ENCODE results near the gene CD7.
A peak's percentile ranks its signal among the peaks of the same experiment; 100 is the strongest.

The CD7 gene

DNA sequence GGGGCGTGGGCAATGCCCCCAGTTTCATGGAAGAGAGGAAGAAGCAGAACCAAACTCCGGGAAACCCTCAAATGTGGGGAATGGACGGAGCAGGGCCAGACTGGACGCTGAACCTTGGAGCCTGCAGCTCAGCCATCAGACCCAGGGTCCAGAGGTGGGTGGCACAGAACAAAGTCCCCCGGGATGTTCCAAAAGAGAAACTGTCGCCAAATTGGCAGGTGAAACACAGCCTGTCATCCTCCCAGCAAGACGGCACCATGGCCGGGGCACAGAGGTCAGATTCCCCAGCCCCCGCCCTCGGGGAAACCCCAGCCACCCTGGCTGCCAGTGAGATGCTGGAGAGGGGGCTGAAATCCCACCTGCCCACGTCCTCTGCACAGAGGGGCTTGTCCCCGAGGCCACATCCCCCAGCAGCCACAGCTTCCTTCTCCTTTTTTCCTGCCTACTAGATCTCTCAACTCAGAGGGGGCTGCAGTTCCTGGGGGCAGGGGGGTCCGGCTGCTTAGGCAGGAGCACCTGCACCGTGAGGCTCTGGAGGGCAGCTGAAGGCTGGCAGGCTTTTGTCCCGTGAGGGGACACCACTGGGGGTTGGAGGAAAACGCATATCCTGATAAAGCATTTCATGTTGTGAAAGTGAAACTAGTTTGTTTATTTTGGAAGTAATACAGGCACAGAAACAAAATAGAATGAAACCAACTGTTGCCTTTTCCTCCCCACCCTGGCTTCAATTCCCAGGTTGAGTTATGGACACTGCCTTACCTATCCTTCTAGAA lies 17.4 kb upstream of the CD7 start:
- no peak for DNase-seq (ENCODE audit: extremely low read depth, insufficient read length)
- H3K27me3 ChIP-seq (replicated peaks; ENCODE audit: control insufficient read depth, insufficient read depth, low read length), result peaks cover 3% of the 10 kb centered on the region
- H3K36me3 ChIP-seq (ENCODE audit: control insufficient read depth, insufficient read depth, low read length), result no peaks in the 10 kb centered on the region
- TF ChIP-seq CTCF (IDR thresholded peaks at IDR 0.05; ENCODE audit: insufficient read depth, low read length, poor library complexity, severe bottlenecking), result no peak
- H3K4me3 ChIP-seq (replicated peaks; ENCODE audit: low read depth, low read length), result peak overlapping the region; percentile 40

GRCh38 chr17:82334204-82334621 lies 16.8 kb upstream of the CD7 start:
- DNase-seq (ENCODE audit: extremely low read depth, insufficient read length), result no peak
- Histone ChIP-seq H3K36me3 (ENCODE audit: control insufficient read depth, insufficient read depth, low read length) (no peaks in the 10 kb centered on the region), H3K4me3 (replicated peaks; ENCODE audit: low read depth, low read length) (no peak overlapping the region), H3K27me3 (replicated peaks; ENCODE audit: control insufficient read depth, insufficient read depth, low read length) (peaks cover 3% of the 10 kb centered on the region)
- no peak for TF ChIP-seq CTCF (IDR thresholded peaks at IDR 0.05; ENCODE audit: insufficient read depth, low read length, poor library complexity, severe bottlenecking)

- no peak within 1 kb of the TSS for H3K4me3 ChIP-seq (replicated peaks; ENCODE audit: low read depth, low read length)
- peaks cover 3% of the 10 kb centered on the region for H3K27me3 ChIP-seq (replicated peaks; ENCODE audit: control insufficient read depth, insufficient read depth, low read length)
- no peaks in the 10 kb centered on the region for H3K36me3 ChIP-seq (ENCODE audit: control insufficient read depth, insufficient read depth, low read length)
- no peak for TF ChIP-seq CTCF (IDR thresholded peaks at IDR 0.05; ENCODE audit: insufficient read depth, low read length, poor library complexity, severe bottlenecking)
- DNase-seq (ENCODE audit: extremely low read depth, insufficient read length), result no peak
Observed at GRCh38 chr17:82333279-82334171, 16.1 kb upstream of the CD7 start, which contains the start of gene SECTM1. TSS of gene SECTM1 (minus strand) at chr17:82333766. CDS start at chr17:82327240, 6,526 bp downstream.

DNA sequence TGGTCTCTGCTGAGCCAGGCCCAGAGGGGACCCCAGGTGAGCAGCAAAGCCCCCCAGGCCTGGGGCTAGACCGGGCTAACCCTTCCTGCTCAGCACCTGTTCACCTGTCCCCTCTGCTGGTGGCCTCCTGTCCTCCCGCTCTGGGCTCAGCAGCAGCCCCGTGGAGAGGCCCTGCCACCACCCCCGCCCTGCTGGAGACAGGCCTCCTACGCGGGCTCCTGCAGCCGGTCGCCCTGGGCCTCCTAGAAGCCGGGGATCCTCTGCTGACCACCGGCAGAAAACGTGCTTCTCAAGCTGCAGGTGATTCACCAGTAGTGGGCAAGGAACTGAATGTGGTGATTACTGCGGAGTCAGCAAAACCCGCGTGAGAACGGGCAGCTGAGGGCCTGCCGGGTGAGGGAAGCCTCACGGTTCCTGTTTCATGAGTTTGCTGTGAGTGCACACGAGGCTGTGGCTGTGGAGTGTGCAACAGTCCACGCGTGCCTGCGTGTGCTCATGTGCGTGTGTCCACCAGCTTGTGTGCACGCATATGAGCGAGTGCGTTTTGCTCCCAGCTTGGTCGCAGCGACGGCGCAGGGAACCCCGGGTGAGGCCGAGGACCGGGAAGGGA lies 15.4 kb upstream of the CD7 start:
- Histone ChIP-seq H3K27me3 (replicated peaks; ENCODE audit: control insufficient read depth, insufficient read depth, low read length) (peaks cover 3% of the 10 kb centered on the region), H3K36me3 (ENCODE audit: control insufficient read depth, insufficient read depth, low read length) (no peaks in the 10 kb centered on the region), H3K4me3 (replicated peaks; ENCODE audit: low read depth, low read length) (no peak overlapping the region)
- no peak for TF ChIP-seq CTCF (IDR thresholded peaks at IDR 0.05; ENCODE audit: insufficient read depth, low read length, poor library complexity, severe bottlenecking)
- DNase-seq (ENCODE audit: extremely low read depth, insufficient read length), result no peak

GRCh38 chr17:82331345-82331939 lies 14.0 kb upstream of the CD7 start:
- no peaks in the 10 kb centered on the region for H3K36me3 ChIP-seq (ENCODE audit: control insufficient read depth, insufficient read depth, low read length)
- no peak overlapping the region for H3K4me3 ChIP-seq (replicated peaks; ENCODE audit: low read depth, low read length)
- TF ChIP-seq CTCF (IDR thresholded peaks at IDR 0.05; ENCODE audit: insufficient read depth, low read length, poor library complexity, severe bottlenecking), result no peak
- H3K27me3 ChIP-seq (replicated peaks; ENCODE audit: control insufficient read depth, insufficient read depth, low read length), result peaks cover 3% of the 10 kb centered on the region
- no peak for DNase-seq (ENCODE audit: extremely low read depth, insufficient read length)
